GM23338 (cell line): ENCODE results near the gene HDAC11. TPM values are rescaled to one million over a fixed set of nuclear protein-coding genes. Genes with fewer than 3 reads are reported as not detected.

Experiments
- ATAC-seq: fragments of 200-7000 bp; cut with Tn5 transposase; 3 replicates; pipeline ENCODE4 v1.9.1; 2020
- DNase-seq: peaks from one replicate; pipeline ENCODE4 v3.0.0-alpha.2; 2015; ENCODE audit warnings: low spot score
- H2AFZ ChIP-seq: fragments of 200-600 bp; sonication (generic); 2 replicates; pipeline ENCODE4 v1.8.0; 2016; ENCODE audit warnings: antibody characterized with exemption, mild to moderate bottlenecking, moderate library complexity
- H3F3A ChIP-seq: fragments of 200-600 bp; sonication (generic); replicated peaks from 2 replicates; pipeline ENCODE4 v1.8.0; 2017; ENCODE audit warnings: antibody characterized with exemption, mixed run types, low read depth
- H3K27ac ChIP-seq: fragments of 200-600 bp; sonication (generic); 2 replicates; pipeline ENCODE4 v1.6.1; 2016; ENCODE audit warnings: low read depth
- H3K27me3 ChIP-seq: fragments of 200-600 bp; sonication (generic); 2 replicates; pipeline ENCODE4 v1.8.0; 2016; ENCODE audit warnings: mild to moderate bottlenecking, mixed run types, moderate library complexity; ENCODE audit not compliant: insufficient read depth
- H3K36me3 ChIP-seq: fragments of 200-600 bp; sonication (generic); 2 replicates; pipeline ENCODE4 v1.8.0; 2016; ENCODE audit warnings: mild to moderate bottlenecking; ENCODE audit not compliant: insufficient read depth
- H3K4me1 ChIP-seq: fragments of 200-600 bp; sonication (generic); 2 replicates; pipeline ENCODE4 v1.8.0; 2016; ENCODE audit warnings: mild to moderate bottlenecking, moderate library complexity; ENCODE audit not compliant: insufficient read depth
- H3K4me2 ChIP-seq: fragments of 200-600 bp; sonication (generic); 2 replicates; pipeline ENCODE4 v1.7.1; 2017; ENCODE audit warnings: mixed run types
- H3K4me3 ChIP-seq: fragments of 200-600 bp; sonication (generic); 2 replicates; pipeline ENCODE4 v1.6.1; 2016; ENCODE audit warnings: mixed run types
- H3K79me2 ChIP-seq: fragments of 200-600 bp; sonication (generic); replicated peaks from 2 replicates; pipeline ENCODE4 v1.8.0; 2017; ENCODE audit warnings: mild to moderate bottlenecking; ENCODE audit not compliant: insufficient read depth
- H3K9me2 ChIP-seq: fragments of 200-600 bp; sonication (generic); 2 replicates; pipeline ENCODE4 v1.8.0; 2017; ENCODE audit not compliant: insufficient read depth
- H4K20me1 ChIP-seq: fragments of 200-600 bp; sonication (generic); replicated peaks from 2 replicates; pipeline ENCODE4 v1.8.0; 2017; ENCODE audit warnings: mild to moderate bottlenecking; ENCODE audit not compliant: insufficient read depth
- H3K27ac Mint-ChIP-seq: 2 replicates; pipeline ENCODE4 v1.8.0; 2020; ENCODE audit warnings: inconsistent platforms, mild to moderate bottlenecking, moderate library complexity, mixed read lengths
- H3K27me3 Mint-ChIP-seq: 3 replicates; pipeline ENCODE4 v1.8.0; 2022; ENCODE audit warnings: low read depth, mild to moderate bottlenecking, moderate library complexity, mixed read lengths, inconsistent platforms; ENCODE audit not compliant: insufficient read depth, poor library complexity
- H3K36me3 Mint-ChIP-seq: 3 replicates; pipeline ENCODE4 v1.8.0; 2021; ENCODE audit warnings: low read depth, mild to moderate bottlenecking, inconsistent platforms, moderate library complexity, mixed read lengths
- H3K4me1 Mint-ChIP-seq: 3 replicates; pipeline ENCODE4 v1.8.0; 2020; ENCODE audit warnings: mild to moderate bottlenecking, inconsistent platforms, mixed read lengths
- H3K4me3 Mint-ChIP-seq: 3 replicates; pipeline ENCODE4 v1.8.0; 2021; ENCODE audit warnings: moderate library complexity, mild to moderate bottlenecking, inconsistent platforms, mixed read lengths
- H3K9me3 Mint-ChIP-seq: 3 replicates; pipeline ENCODE4 v1.8.0; 2020; ENCODE audit warnings: moderate library complexity, mild to moderate bottlenecking, inconsistent platforms, mixed read lengths
- CREB1 ChIP-seq: fragments of 250-450 bp; sonication (Bioruptor Pico); IDR thresholded peaks from 2 replicates; pipeline ENCODE4 v1.5.0; 2020; ENCODE audit warnings: low read depth, mild to moderate bottlenecking, moderate library complexity
- CTCF ChIP-seq, 2 experiments: fragments of 200-600 bp in 1 of 2; sonication (generic) in 1 of 2; conservative IDR thresholded peaks; 2 replicates each; pipeline versions ENCODE4 v1.5.1 to v1.6.1; 2016 to 2017; ENCODE audit warnings: antibody characterized with exemption in 2 of 2, low read depth in 2 of 2, mild to moderate bottlenecking in 2 of 2, moderate library complexity in 1 of 2
- EZH2 ChIP-seq: fragments of 200-600 bp; sonication (generic); IDR thresholded peaks from one replicate; pipeline ENCODE4 v1.8.0; 2017; ENCODE audit warnings: antibody characterized with exemption, mild to moderate bottlenecking, low read depth; ENCODE audit not compliant: unreplicated experiment
- EZH2phosphoT487 ChIP-seq: fragments of 200-600 bp; sonication (generic); IDR thresholded peaks from one replicate; pipeline ENCODE4 v1.8.1; 2018; ENCODE audit warnings: antibody characterized with exemption; ENCODE audit not compliant: unreplicated experiment
- JUNB ChIP-seq: IDR thresholded peaks from one replicate; pipeline ENCODE4 v1.6.1; 2016; ENCODE audit warnings: antibody characterized with exemption; ENCODE audit not compliant: unreplicated experiment
- POLR2AphosphoS5 ChIP-seq: IDR thresholded peaks from 2 replicates; pipeline ENCODE4 v1.6.1; 2016; ENCODE audit warnings: antibody characterized with exemption, low read depth
- STAT1 ChIP-seq: IDR thresholded peaks from one replicate; pipeline ENCODE4 v1.6.1; 2016; ENCODE audit warnings: antibody characterized with exemption; ENCODE audit not compliant: unreplicated experiment
- ZNF114 ChIP-seq: fragments of 250-450 bp; sonication (Bioruptor Pico); IDR thresholded peaks from 2 replicates; pipeline ENCODE4 v1.5.0; 2020; ENCODE audit warnings: mild to moderate bottlenecking, moderate library complexity
- ZNF331 ChIP-seq: fragments of 250-450 bp; sonication (Bioruptor Pico); IDR thresholded peaks from 2 replicates; pipeline ENCODE4 v1.5.0; 2020; ENCODE audit warnings: low read depth, mild to moderate bottlenecking, moderate library complexity
- polyA plus RNA-seq: library from polyadenylated mRNA; unstranded; fragments of >200 nt; fragmentation: Nextera tagmentation; extraction: Ambion mirVana; gene quantifications from 2 replicates; pipeline ENCODE4 v1.2.1, GENCODE V29; 2016
- total RNA-seq: library from RNA; depleted of rRNA; stranded (reverse); fragments of >200 nt; shearing (Covaris generic); gene quantifications from 2 replicates; pipeline ENCODE4 v1.2.3, GENCODE V29; 2014
- TF ChIP-seq, protein P1 (sequence below): IDR thresholded peaks from 2 replicates; pipeline ENCODE4 v1.6.1; 2016; ENCODE audit warnings: antibody characterized with exemption
- TF ChIP-seq, protein P2 (sequence below): fragments of 250-450 bp; sonication (Bioruptor Pico); IDR thresholded peaks from 2 replicates; pipeline ENCODE4 v1.5.0; 2020; ENCODE audit warnings: mild to moderate bottlenecking, moderate library complexity
- TF ChIP-seq, protein P3 (sequence below): IDR thresholded peaks from one replicate; pipeline ENCODE4 v1.6.1; 2018; ENCODE audit warnings: antibody characterized with exemption; ENCODE audit not compliant: unreplicated experiment

HDAC11 gene
- total and polyA plus RNA-seq, 2 experiments from 2014 or later: 5.4 to 15.8 TPM

DNA sequence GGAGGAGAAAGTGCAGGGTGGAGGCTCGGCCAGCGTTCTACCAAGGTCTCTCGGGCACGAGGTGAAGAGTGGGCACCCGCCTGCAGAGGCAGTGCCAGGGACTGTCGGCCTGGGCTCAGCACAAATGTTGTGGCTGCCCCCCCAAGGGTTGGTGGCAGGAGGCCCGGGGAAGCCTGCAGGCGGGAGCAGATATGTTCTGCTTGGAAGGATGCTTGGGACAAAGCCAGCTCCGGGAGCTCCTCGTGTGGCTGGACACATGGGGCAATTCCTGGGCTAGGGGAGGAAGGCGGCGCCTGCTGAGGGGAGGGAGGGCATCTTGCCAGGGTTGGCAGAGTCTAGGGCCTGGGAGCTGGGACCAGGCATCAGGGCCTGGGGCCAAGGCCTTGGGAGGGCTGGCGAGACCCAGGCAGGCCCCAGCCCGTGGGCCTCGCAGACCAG is 38.4 kb downstream of the HDAC11 start:
- Histone ChIP-seq H3K79me2 (no peaks in the 10 kb centered on the region), H3K9me2 (no peaks in the 10 kb centered on the region), H3K4me2 (no peak overlapping the region), H3K27me3 (no peaks in the 10 kb centered on the region), H3K36me3 (no peaks in the 10 kb centered on the region), H3F3A (no peaks in the 10 kb centered on the region), H3K4me1 (no peaks in the 10 kb centered on the region), H2AFZ (no peak overlapping the region), H4K20me1 (no peaks in the 10 kb centered on the region), H3K4me3 (no peak overlapping the region), H3K27ac (no peak overlapping the region)
- DNase-seq (no peak), ATAC-seq (no peak)
- Mint-ChIP-seq H3K4me1 (no peaks in the 10 kb centered on the region; the same call in 2 of the 3 replicates), H3K27ac (no peak overlapping the region), H3K9me3 (peaks cover 16% of the 10 kb centered on the region; the same call in 2 of the 3 replicates), H3K4me3 (no peak overlapping the region), H3K36me3 (peaks cover 7% of the 10 kb centered on the region), H3K27me3 (peaks cover 13% of the 10 kb centered on the region)
- TF ChIP-seq, protein P1, sequence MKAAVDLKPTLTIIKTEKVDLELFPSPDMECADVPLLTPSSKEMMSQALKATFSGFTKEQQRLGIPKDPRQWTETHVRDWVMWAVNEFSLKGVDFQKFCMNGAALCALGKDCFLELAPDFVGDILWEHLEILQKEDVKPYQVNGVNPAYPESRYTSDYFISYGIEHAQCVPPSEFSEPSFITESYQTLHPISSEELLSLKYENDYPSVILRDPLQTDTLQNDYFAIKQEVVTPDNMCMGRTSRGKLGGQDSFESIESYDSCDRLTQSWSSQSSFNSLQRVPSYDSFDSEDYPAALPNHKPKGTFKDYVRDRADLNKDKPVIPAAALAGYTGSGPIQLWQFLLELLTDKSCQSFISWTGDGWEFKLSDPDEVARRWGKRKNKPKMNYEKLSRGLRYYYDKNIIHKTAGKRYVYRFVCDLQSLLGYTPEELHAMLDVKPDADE: no peak
- TF ChIP-seq CREB1 (CRISPR knock-in tag): no peak
- TF ChIP-seq ZNF331: no peak
- TF ChIP-seq EZH2phosphoT487: no peak
- no peak for TF ChIP-seq EZH2
- no peak for TF ChIP-seq CTCF (conservative IDR thresholded peaks at IDR 0.05; ENCODE audit: low read depth in 2 of 2)
- no peak for TF ChIP-seq JUNB
- TF ChIP-seq, protein P2, sequence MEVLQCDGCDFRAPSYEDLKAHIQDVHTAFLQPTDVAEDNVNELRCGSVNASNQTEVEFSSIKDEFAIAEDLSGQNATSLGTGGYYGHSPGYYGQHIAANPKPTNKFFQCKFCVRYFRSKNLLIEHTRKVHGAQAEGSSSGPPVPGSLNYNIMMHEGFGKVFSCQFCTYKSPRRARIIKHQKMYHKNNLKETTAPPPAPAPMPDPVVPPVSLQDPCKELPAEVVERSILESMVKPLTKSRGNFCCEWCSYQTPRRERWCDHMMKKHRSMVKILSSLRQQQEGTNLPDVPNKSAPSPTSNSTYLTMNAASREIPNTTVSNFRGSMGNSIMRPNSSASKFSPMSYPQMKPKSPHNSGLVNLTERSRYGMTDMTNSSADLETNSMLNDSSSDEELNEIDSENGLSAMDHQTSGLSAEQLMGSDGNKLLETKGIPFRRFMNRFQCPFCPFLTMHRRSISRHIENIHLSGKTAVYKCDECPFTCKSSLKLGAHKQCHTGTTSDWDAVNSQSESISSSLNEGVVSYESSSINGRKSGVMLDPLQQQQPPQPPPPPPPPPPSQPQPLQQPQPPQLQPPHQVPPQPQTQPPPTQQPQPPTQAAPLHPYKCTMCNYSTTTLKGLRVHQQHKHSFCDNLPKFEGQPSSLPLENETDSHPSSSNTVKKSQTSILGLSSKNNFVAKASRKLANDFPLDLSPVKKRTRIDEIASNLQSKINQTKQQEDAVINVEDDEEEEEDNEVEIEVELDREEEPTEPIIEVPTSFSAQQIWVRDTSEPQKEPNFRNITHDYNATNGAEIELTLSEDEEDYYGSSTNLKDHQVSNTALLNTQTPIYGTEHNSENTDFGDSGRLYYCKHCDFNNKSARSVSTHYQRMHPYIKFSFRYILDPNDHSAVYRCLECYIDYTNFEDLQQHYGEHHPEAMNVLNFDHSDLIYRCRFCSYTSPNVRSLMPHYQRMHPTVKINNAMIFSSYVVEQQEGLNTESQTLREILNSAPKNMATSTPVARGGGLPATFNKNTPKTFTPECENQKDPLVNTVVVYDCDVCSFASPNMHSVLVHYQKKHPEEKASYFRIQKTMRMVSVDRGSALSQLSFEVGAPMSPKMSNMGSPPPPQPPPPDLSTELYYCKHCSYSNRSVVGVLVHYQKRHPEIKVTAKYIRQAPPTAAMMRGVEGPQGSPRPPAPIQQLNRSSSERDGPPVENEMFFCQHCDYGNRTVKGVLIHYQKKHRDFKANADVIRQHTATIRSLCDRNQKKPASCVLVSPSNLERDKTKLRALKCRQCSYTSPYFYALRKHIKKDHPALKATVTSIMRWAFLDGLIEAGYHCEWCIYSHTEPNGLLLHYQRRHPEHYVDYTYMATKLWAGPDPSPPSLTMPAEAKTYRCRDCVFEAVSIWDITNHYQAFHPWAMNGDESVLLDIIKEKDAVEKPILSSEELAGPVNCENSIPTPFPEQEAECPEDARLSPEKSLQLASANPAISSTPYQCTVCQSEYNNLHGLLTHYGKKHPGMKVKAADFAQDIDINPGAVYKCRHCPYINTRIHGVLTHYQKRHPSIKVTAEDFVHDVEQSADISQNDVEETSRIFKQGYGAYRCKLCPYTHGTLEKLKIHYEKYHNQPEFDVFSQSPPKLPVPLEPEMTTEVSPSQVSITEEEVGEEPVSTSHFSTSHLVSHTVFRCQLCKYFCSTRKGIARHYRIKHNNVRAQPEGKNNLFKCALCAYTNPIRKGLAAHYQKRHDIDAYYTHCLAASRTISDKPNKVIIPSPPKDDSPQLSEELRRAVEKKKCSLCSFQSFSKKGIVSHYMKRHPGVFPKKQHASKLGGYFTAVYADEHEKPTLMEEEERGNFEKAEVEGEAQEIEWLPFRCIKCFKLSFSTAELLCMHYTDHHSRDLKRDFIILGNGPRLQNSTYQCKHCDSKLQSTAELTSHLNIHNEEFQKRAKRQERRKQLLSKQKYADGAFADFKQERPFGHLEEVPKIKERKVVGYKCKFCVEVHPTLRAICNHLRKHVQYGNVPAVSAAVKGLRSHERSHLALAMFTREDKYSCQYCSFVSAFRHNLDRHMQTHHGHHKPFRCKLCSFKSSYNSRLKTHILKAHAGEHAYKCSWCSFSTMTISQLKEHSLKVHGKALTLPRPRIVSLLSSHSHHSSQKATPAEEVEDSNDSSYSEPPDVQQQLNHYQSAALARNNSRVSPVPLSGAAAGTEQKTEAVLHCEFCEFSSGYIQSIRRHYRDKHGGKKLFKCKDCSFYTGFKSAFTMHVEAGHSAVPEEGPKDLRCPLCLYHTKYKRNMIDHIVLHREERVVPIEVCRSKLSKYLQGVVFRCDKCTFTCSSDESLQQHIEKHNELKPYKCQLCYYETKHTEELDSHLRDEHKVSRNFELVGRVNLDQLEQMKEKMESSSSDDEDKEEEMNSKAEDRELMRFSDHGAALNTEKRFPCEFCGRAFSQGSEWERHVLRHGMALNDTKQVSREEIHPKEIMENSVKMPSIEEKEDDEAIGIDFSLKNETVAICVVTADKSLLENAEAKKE (CRISPR knock-in tag): no peak
- no peak for TF ChIP-seq STAT1
- TF ChIP-seq POLR2AphosphoS5: no peak
- TF ChIP-seq ZNF114 (CRISPR knock-in tag): no peak
- TF ChIP-seq, protein P3, sequence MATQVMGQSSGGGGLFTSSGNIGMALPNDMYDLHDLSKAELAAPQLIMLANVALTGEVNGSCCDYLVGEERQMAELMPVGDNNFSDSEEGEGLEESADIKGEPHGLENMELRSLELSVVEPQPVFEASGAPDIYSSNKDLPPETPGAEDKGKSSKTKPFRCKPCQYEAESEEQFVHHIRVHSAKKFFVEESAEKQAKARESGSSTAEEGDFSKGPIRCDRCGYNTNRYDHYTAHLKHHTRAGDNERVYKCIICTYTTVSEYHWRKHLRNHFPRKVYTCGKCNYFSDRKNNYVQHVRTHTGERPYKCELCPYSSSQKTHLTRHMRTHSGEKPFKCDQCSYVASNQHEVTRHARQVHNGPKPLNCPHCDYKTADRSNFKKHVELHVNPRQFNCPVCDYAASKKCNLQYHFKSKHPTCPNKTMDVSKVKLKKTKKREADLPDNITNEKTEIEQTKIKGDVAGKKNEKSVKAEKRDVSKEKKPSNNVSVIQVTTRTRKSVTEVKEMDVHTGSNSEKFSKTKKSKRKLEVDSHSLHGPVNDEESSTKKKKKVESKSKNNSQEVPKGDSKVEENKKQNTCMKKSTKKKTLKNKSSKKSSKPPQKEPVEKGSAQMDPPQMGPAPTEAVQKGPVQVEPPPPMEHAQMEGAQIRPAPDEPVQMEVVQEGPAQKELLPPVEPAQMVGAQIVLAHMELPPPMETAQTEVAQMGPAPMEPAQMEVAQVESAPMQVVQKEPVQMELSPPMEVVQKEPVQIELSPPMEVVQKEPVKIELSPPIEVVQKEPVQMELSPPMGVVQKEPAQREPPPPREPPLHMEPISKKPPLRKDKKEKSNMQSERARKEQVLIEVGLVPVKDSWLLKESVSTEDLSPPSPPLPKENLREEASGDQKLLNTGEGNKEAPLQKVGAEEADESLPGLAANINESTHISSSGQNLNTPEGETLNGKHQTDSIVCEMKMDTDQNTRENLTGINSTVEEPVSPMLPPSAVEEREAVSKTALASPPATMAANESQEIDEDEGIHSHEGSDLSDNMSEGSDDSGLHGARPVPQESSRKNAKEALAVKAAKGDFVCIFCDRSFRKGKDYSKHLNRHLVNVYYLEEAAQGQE: no peak
